Right renal pelvis (tissue), 4 donors: ENCODE data around the gene EXOC4. TPM values are rescaled to one million over a fixed set of nuclear protein-coding genes. Genes with fewer than 3 reads are reported as not detected.

Source experiments
- DNase-seq, 4 donors: peaks; one replicate each; pipeline ENCODE4 v3.0.0-alpha.2; 2013; ENCODE audit warnings: low read depth in 4 of 4, low spot score in 3 of 4, missing footprints in 1 of 4
- polyA plus RNA-seq, 4 donors: library from polyadenylated mRNA; unstranded; fragments of 120-200 nt; gene quantifications; one replicate each; pipeline ENCODE4 v1.2.1, GENCODE V29; 2013; ENCODE audit not compliant: insufficient read length in 4 of 4

Gene EXOC4
- polyA plus RNA-seq, 4 donors: 66.9 to 71.9 (median 69.9) TPM

DNA sequence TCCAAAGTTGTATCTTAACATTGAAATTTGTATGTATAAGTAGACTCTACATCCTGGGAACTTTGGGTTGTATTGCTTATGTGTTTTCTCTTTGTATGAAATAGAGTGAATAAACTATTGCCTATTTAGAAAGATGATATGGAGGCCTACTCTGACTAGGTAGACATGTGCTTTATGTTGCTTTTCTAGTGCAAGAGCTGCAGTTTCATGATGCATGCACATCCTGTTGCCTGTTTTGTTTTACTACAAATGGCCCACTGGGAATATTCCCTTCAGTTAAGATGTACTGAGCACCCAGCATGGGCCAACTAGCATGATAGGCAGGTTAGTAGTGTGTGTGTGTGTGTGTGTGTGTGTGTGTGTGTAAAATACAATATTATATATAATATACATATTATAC is 592.1 kb downstream of the EXOC4 start:
- no peak for DNase-seq

GRCh38 chr7:133846203-133846945 is 593.5 kb downstream of the EXOC4 start:
- no peak for DNase-seq

- DNase-seq: no peak
Observed at GRCh38 chr7:133850497-133851280, 597.8 kb downstream of the EXOC4 start.

DNA sequence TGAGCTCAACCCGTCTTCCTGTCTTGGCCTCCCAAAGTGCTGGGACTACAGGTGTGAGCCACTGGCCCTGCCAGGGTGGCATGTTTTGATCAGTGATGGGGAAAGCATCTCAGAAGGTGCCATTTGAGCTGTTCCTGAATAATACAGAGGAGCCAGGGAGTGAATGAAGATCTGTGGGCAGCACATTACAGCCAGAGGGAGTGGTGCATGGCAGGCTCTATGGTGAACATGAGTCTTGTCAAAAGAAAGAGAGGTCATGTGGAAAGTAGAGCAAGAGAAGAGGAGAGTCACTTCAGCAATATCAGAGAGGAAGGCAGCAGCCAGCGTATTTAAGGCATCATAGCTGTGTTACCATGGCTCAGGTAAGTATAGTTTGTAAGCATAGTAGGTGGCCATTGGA is 598.5 kb downstream of the EXOC4 start:
- no peak for DNase-seq

DNA sequence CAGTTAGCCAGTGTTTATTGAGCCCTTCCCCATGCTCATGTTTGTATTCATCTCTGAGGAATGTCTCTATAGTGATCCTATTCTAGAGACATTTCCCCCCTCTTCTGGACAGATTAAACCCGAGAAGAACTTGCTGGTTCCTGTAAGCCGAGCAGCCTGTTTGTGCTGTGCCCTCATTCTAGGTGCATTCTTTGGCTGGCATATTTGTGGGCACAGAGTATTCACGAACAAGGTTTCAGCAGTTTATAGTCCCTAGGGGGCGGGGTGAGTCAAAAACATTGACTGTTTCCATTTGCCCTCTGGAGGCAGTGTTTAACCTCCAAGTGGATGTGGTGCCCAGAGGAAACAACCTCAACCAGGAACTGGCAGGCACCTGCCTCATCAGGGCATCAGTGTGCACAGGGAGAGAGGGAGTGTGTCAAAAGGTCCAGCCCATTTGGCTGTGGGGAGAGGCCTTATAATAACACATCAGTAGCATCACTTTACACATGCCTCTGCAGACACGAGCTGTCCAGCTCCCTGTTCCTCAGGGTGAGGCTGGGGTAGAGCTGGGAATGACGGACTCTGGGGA is 600.9 kb downstream of the EXOC4 start:
- no peak for DNase-seq

GRCh38 chr7:133854739-133855138 is 601.9 kb downstream of the EXOC4 start:
- peak in 2 of 4 donors; percentile 29 to 47 for DNase-seq

GRCh38 chr7:133857376-133858119 is 604.7 kb downstream of the EXOC4 start:
- DNase-seq: no peak

DNA sequence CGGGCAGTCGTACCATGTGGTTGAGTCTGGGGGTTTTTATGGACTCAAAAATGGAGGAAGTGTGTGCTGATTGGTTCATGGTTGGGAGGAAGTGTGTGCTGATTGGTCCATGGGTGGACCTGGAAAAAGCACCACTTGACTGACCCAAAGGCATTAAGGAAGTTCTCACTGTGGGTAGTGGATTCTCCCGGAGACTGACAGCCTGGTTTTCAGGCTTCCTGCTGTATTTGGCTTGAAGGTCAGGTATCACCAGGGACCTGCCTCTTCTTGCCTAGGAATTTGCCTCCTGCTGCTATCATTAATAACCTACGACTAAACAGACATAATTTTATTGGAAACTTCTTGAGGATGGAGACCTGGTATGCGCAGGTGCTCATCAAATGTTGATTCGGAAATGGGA is 605.4 kb downstream of the EXOC4 start:
- no peak for DNase-seq

- DNase-seq: no peak
Observed at GRCh38 chr7:133859231-133859630, 606.4 kb downstream of the EXOC4 start.

- no peak for DNase-seq
Observed at GRCh38 chr7:133859871-133860450, 607.1 kb downstream of the EXOC4 start.

DNA sequence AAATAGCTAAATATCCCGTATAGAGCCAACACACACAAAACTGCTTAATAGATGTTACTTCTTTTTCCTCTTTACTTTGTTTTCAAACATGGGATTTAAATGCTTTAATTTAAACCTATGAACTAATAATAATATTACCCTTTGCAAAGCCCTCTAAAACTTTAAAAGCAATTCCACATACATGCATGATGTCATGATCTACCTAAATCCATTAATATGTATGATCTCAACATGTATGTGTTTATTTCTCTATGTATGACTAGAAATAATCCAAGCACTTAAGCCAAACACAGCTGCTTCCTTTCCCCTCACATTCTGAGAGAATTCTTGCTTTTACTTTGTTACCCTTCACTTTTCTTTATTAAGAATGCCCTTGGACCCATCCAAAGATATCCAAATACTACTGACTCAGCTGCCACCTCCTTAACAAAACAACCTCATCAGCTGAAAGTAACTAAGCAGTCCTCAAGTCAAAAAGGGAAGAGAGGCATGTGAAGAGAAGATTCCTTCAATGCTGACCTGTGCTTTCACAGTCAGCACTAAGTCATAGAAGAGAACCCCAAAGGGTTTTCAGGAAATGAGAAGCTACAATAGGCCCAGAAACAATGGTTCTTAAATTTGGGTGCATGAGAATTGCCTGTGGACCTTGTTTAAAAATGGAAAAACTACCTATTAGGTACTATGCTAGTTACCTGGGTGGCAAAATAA is 607.9 kb downstream of the EXOC4 start:
- DNase-seq: no peak

GRCh38 chr7:133861876-133862275 is 609.0 kb downstream of the EXOC4 start:
- DNase-seq: no peak

DNA sequence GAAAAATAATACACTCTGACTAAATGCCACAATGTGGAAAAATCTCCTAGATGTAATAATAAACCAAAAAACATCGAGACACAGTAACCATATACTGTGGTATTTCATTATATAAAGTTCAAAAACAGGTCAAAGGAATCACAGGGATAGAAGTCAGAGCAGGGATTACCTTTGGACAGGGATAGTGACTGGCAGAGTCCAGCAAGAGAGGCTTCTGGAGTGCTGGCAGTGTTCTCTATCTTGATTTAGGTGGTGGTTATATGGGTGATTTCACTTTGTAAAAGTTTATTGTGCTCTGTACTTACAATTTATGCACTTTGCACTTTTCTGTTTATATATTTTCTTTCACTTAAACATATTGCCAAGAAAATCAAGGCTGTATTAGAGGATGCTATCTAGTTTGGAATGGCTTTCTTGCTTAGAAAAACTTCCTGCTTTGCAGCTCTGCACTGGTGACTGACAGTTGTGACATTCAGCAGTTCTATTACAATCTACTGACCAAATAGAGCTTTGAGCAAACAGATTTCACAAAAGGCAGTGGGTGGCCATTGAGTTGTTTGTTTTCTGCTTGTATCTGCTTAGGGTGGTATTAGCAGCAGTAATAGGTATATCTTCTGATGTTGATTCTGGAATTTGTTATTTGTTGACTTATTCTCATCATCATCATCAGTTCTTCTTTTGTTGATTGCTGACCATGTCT is 610.6 kb downstream of the EXOC4 start:
- no peak for DNase-seq

DNA sequence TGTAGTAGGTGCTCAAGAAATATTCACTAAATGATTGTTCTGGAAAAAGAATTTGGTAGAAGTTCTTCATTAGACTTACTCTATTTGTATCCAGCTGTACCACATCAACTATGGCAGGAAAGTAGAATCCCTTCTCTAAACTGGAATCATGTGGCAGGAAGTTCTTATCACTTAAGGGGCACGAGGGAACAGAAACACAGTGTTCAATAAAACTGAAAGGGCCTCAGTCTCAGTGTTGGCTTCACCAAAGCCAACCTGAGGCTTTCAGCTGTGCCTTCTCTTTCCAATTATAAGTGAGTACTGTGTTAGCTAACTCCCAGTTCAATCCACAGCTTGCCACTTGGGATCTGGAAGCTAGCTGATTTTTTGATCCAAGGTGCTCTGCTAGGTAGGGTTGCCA is 616.7 kb downstream of the EXOC4 start:
- DNase-seq: no peak

DNA sequence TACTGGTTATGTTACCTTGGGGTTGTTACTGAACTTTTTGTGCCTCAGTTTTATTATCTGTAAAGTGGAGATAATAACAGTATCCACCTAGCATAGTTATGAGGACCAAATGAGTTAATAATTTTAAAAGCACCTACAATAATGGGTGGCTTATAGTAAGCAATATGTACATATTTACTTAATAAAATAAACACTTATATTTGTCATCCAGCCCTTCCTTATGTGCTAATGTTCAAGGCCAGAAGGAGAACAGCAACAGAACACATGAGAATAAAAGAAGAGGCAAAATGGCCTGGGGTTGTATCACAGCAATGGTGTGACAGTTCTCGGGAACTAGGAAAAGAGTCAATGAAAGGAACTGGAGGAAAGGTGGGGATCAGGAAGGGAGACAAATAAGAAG is 618.9 kb downstream of the EXOC4 start:
- DNase-seq: no peak

DNA sequence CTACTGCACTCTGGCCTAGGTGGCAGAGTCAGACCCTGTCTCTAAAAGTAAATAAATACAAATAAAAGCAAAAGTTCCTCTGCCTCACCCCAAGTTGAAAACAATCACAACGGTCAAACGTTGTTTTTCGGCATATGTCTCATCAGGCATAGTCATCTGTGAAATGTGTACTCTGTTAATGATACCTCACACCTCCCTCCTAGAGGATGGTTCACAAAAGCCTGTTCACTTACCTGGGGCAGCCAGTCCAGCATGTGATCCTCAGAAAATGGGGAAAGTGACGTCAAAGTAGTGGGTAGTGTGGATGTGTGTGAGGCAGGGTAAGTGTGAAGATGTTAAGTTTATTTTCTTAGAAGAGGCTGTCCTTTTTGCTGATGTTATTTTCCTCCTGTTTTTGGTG is 620.3 kb downstream of the EXOC4 start:
- DNase-seq: no peak

DNA sequence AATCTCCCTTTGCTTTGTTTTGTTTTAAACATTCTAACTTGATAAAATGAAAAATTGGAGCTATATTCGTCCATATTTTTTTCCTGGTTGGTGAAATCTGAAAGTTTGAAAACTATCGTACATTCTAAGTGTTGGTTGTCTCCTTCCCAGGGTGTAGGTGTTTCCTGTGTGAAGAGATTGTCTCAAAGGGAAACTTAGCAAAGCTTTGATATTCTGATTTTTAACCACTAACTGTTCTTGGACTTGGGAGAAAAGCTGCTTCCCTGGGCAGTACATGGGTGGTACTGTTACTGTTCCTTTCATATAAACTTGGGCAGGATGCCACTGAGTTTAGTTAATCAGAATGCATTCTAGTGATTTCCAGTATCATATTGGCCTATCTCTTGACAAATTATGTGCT is 620.8 kb downstream of the EXOC4 start:
- no peak for DNase-seq

DNA sequence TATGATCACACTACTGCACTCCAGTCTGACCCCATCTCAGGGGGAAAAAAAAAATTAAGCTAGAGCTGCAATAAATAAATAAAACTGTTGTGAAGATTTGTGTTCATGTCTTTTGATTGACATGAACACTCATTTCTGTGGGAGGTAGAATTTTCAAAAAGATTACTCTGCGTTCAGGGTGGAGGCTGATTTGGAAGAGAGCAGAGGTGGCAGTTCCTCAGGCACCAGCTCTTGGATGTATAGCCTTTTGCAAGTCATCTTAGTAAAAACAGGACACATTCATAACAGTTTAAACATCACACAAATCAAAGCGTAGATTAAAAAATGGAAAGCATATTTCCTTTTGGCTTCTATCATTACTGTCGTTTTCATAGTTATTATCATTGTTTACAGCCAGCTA is 630.7 kb downstream of the EXOC4 start:
- DNase-seq: no peak

GRCh38 chr7:133885213-133885612 is 632.3 kb downstream of the EXOC4 start:
- no peak for DNase-seq
